HG03175 (cell line): ENCODE results near the gene DNAH11.

ENCODE experiments used
- ATAC-seq: cut with Tn5 transposase; IDR thresholded peaks from one replicate; pipeline ENCODE4 v1.9.1; 2021; ENCODE audit warnings: mild to moderate bottlenecking, moderate library complexity; ENCODE audit not compliant: unreplicated experiment

DNAH11 gene

GRCh38 chr7:21550076-21550475 is 7.2 kb downstream of the DNAH11 start:
- no peak for ATAC-seq

GRCh38 chr7:21550821-21551531 is 8.1 kb downstream of the DNAH11 start:
- no peak for ATAC-seq

GRCh38 chr7:21562385-21562784 is 19.5 kb downstream of the DNAH11 start:
- ATAC-seq = no peak

DNA sequence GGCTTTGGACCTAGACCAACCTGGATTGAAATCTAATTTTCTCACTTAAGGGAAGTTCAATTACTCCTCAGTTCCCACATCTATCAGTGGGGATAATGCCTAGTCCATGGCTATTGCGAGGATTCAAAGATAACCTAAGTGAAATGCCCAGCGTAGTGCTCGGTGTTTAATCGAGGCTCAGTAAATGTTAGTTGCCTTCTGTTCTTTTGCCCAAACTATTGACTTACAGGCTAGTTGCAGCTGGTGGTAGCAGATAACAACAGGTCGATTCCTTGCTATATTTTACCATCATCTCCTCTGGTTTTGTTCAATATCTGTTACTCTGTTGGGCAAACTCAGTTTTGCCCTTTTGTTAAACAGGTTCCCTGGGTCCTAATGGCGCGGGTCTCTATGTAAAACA is 22.8 kb downstream of the DNAH11 start:
- ATAC-seq = no peak

DNA sequence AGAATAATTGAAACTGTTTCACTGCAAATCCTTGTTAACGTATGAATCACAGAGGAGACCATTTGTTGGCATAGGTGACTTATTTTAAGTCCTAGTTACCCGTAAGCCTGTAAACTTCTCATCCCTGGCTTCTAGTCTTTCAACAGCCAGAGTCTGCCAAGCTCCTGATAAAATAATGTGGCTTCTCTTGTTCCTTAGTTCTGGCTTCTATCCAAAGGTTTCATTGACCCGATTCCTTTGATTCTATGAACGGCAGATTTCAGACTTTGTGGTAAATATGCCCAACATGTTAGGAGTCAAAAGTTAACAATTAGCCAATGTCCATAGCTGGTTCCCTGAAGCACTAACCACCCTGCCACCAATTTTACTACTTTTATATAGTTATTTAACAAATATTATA is 23.3 kb downstream of the DNAH11 start:
- ATAC-seq = no peak

DNA sequence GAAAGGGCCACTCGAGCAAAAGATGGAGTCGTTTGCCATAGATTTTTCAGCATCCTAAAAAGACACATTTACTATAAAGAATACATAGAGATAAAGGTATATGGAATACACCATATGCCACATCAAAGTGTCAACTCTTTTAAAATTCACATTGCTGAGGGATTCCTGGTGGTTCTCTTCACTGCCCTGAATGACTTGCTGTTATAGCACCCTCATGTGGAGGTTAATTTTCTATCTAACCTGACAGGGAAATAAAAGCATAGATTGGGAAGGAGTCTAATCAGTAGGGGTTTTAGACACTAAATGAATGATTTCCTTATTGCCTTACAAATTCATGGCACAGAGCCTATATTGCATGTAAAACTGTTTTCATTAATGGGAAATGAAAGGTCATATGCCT is 25.9 kb downstream of the DNAH11 start:
- no peak for ATAC-seq

DNA sequence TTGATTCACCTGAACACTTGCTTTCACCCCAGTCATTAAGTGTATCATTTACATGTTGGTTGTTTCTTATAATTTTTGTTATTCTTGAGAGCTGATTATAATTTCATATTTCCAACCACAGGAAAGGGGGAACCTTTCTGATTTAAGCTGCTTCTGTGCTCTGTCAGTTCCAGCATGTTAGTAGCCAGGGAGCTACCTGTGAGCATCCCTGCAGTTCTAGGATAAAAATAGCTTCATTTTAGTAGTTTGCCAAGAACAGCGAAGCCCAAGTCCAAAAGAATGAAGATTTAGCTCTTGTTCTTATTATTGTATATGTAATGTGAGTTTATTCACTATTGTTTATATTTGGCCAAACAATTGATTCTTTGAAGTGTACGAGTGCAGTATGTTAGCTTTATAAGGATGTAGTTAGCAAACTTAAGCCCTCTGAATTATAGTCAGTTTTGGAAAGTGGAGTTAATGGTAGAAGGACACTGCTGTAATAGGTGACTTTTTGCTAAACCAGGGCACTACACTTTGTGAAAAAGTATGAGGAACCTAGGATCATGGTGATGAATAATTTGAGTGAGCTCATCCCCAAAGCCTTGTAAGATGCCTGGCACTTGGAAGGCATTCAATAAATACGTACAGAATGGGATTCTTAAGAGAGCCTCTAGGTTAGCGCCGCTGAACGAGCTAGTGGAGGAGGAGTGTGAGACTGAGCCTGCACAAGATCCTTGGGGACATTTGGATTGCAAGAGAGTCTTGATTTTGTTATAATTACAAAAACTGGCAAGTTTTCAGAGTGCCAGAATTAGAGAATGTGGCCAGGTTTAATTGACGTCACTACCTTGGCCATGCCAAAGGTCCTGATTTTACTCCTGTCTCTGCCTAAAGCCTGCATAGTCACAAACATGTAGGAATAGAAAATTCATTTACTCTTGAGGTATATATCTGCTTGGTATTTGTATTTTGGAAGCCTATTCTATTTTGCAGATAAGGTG is 29.8 kb downstream of the DNAH11 start:
- no peak for ATAC-seq

GRCh38 chr7:21579341-21580072 is 36.7 kb downstream of the DNAH11 start:
- peak; percentile 21 for ATAC-seq

DNA sequence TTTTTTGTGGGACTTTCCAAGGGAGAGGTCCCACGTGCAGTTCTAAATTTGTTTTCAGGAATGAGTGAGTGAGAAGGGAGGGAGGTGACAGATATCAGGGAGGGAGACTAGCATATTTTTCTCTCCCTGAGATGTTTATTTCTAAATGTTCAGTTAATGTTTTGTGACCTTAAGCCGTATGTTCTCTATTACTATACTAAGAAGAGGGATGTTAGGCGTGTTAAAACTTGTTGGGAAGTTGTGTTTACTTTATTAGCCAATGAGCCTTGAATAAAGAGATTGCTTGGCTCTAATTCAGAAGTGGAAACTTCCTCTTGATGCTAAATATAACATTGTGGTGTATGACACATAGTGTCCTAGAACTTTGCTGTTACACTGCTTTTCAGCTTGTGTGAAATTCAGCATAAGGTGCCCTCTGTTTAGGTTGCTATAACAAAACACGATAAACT is 37.3 kb downstream of the DNAH11 start:
- ATAC-seq = peak; percentile 68

DNA sequence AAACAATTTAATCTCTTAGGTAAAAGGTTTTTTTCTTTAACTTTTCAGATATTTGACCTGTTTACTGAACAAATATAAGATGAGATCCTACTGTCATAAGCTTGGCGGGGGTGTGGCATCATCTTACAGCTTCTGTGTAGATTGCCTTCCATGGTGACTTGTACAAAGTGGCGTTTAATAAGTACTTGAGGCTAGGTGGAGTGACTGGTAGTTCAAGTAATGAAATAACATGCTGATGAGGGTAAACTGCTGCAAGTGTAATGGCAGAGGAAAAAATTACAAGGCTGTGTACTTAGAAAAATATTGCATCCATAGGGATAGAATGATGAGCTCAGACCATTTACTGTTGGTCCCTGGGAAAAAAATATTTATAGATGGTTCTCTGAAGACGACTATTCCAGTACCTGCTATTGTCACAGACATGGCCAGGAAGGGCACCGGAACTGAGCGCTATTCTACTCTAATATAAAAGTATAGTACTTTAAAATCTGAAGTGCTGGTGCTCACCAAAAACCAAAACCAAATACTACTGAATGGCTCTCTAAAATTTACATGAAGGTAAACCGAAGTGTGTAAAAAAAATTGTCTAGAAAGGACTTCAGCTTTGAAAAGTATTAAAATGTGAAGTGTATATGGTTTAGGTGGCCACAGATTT is 42.4 kb downstream of the DNAH11 start:
- ATAC-seq = no peak

DNA sequence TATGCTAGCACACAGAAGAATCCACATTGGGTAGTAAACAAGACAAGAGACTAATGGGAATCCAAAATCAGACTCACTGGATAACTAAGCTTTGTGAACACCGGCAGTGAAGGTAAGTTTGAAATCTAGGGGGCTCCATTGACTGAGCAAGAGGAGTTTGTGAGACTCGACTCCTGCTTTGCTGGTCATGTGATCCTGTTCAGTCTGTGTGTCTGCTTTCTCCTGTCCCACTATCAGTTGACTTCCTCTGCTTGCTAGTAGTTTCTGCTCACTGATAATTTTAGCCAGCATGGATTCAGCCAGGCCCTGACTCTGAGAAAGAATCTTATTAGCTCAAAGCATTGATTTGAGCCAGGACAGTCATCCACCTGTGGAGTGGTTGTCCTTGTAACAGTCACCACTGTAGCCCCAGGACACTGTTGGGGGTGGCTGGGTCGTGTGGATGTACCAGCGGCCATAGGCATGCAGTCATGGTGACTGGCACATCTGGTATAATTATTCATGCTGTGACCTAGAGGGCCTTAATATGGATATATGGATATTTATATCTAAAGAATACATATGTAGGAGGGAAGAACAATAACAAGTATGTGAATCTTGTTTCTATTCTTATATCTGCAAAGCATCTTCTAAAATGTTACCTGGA is 44.4 kb downstream of the DNAH11 start:
- no peak for ATAC-seq

GRCh38 chr7:21596801-21597200 is 54.0 kb downstream of the DNAH11 start:
- no peak for ATAC-seq

DNA sequence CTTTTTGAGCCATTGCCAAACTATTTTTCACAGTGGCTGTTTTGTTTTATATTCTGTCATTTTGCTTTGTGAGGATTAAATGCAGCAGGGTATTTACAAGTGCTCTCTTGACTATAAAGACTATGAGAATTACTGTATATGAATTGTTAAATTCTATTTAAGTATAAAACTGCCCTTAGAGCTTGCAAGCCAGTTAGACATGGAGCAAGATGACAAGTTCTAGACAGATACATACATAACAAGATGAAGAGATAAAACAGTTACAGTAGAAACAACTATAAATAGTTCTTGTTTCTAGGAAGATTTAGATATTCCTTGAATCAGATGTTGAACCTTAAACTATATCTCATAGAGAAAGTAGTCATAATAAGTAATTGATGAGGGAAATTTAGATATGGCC is 60.6 kb downstream of the DNAH11 start:
- ATAC-seq = no peak

GRCh38 chr7:21603972-21604749 is 61.3 kb downstream of the DNAH11 start:
- peak; percentile 42 for ATAC-seq

- no peak for ATAC-seq
Observed at GRCh38 chr7:21605008-21605585, 62.3 kb downstream of the DNAH11 start.

DNA sequence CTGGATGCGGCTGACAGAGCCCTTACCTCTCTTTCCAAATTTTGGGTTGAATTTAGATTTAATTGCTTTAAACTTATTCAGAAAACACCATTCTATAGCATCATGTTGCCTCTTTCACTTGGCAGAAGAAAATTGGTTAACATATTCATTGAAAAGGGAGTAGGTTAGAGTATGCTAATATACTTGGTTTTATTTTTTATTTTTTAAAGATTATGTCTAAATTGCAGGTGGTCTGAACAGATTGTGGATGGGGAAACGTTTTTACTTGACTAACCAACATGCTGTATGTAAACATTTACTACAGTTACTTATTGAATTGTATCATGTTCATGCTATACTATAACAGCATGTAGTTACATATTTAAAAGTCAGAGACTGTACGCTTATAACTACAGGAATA is 65.6 kb downstream of the DNAH11 start:
- no peak for ATAC-seq

DNA sequence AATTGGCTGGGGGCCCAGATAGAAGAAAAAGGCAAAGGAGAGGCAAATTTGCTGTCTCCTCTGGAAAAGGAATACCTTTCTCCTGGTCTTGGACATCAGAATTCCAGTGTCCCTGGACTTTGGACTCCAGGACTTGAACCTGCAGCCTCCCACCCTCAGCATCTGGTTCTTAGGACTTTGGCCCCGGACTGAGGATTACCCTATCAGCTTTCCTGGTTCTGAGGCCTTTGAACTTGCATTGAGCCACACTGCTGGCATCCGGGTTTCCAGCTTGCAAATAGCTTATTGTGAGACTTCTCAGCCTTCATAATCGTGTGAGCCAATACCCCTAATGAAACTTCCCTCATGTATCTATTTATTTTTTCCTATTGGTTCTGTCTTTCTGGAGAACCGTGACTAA is 68.3 kb downstream of the DNAH11 start:
- ATAC-seq = no peak

DNA sequence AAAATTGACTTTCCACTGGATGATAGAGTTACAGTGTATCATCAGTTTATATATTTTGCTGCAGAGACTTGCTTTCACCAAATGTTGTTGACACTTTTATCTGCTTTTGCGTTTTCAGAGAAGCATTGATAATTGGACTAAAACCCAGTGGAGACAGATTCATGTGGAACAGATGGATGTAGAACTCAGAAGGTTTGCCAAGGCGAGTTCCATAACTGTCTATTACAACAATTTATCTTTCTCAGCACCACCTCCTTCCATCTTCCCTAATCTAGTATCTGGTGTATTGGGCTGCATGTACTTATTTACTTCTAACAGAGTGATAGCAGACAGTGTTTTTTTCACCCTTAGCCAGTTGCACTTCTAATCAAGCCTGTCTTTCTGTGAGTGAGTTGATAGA is 73.3 kb downstream of the DNAH11 start:
- ATAC-seq = no peak

GRCh38 chr7:21616796-21617436 is 74.1 kb downstream of the DNAH11 start:
- no peak for ATAC-seq
